GM19452 (cell line): ENCODE measurements around the gene DAPK1.

Source experiments
- ATAC-seq: cut with Tn5 transposase; IDR thresholded peaks from one replicate; pipeline ENCODE4 v1.9.1; 2021; ENCODE audit not compliant: unreplicated experiment

Gene DAPK1

GRCh38 chr9:87610200-87611155 is 112.8 kb downstream of the DAPK1 start:
- ATAC-seq: no peak

- no peak for ATAC-seq
Measured at GRCh38 chr9:87611776-87612175, 114.1 kb downstream of the DAPK1 start.

- ATAC-seq: no peak
Measured at GRCh38 chr9:87612536-87612935, 114.9 kb downstream of the DAPK1 start.

GRCh38 chr9:87613265-87614111 is 115.8 kb downstream of the DAPK1 start:
- no peak for ATAC-seq

GRCh38 chr9:87614397-87614796 is 116.7 kb downstream of the DAPK1 start:
- ATAC-seq: no peak

- no peak for ATAC-seq
Measured at GRCh38 chr9:87615136-87615535, 117.5 kb downstream of the DAPK1 start.

- ATAC-seq: no peak
Measured at GRCh38 chr9:87615547-87616148, 118.0 kb downstream of the DAPK1 start.

- no peak for ATAC-seq
Measured at GRCh38 chr9:87618226-87618625, 120.6 kb downstream of the DAPK1 start.

- no peak for ATAC-seq
Measured at GRCh38 chr9:87618931-87619330, 121.3 kb downstream of the DAPK1 start.

GRCh38 chr9:87619346-87619745 is 121.7 kb downstream of the DAPK1 start:
- no peak for ATAC-seq

GRCh38 chr9:87620731-87621322 is 123.2 kb downstream of the DAPK1 start:
- ATAC-seq: no peak

GRCh38 chr9:87622098-87622497 is 124.4 kb downstream of the DAPK1 start:
- ATAC-seq: no peak

GRCh38 chr9:87622923-87623322 is 125.3 kb downstream of the DAPK1 start:
- ATAC-seq: no peak

- ATAC-seq: no peak
Measured at GRCh38 chr9:87628346-87628745, 130.7 kb downstream of the DAPK1 start.

- no peak for ATAC-seq
Measured at GRCh38 chr9:87629104-87629503, 131.4 kb downstream of the DAPK1 start.

GRCh38 chr9:87630266-87630665 is 132.6 kb downstream of the DAPK1 start:
- ATAC-seq: no peak

GRCh38 chr9:87630846-87631245 is 133.2 kb downstream of the DAPK1 start:
- no peak for ATAC-seq

- ATAC-seq: no peak
Measured at GRCh38 chr9:87635656-87636501, 138.2 kb downstream of the DAPK1 start.

- no peak for ATAC-seq
Measured at GRCh38 chr9:87638292-87638691, 140.6 kb downstream of the DAPK1 start.

GRCh38 chr9:87639949-87640348 is 142.3 kb downstream of the DAPK1 start:
- ATAC-seq: no peak
